NCI-H82 (cell line): Measurements from ENCODE around the gene SAT2.
A peak's percentile ranks its signal among the peaks of the same experiment; 100 is the strongest.

Experiments
- DNase-seq: peaks from one replicate; lab custom pipeline; 2025; lab: John Stamatoyannopoulos, UW

The SAT2 gene

DNA sequence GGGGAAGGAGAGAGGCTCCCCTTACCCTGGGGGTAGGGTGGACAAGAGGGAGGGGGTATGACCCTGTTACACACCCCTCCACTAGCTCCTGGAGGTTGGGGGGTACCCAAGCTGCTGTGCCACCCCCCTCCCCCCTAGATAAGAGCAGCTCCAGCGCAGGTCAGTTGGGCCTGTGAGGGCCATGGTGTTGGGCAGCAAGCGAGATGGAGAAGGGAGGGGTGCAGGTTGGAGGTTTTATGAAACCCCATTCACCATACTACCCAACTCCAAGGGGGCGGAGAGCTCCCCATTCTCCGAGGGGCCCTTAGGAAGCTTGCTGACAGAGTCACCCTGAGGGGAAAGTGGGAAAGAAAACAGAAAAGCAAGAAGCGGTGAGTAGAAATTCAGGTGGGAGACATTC is 36.0 kb downstream of the SAT2 start:
- DNase-seq, result no peak

- DNase-seq, result peak; percentile 97
These were observed 36.9 kb downstream of the SAT2 start for GRCh38 chr17:7590743-7591142.

DNA sequence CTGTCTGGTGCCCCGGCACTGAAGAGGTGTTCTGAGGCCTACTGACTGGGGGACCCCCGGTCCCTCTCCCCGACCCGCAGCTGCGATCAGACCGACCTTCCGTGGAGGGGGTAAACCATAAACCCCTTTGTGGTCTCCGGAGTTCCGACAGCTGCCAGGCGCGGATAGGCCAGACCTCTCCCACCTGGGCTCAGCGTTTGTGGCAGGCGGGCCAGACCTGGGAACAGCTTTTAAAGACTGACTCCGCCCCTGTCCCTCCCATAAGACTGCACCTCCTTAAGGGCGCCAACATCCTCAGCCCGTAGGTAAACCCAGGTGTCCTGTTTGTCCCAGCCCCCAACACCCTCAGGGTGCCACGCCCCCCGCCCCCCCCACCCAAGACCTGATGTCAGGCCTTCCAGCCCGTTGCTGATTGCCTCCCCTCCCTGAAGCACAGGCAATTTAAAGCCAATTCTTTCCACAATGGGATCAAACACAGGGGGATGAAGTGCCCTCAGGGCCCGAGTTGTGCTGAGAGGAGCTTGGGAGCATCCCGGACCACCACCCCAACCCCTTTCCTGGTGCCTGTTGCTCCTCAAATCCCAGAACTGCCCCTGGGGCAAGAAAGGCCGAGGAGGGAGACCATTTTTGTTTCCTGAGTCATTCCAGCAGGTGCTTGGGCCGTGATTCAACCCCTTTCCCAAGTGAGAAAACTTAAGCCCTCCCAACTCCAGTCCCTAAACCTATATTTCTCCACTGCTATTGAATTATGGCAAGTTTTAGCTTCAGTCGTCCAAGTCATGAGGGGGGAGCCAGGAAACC is 37.5 kb downstream of the SAT2 start, which contains the start of gene SOX15:
SOX15 (minus strand) TSS at position 204 of the 801 bp plus-strand sequence. CDS start 418 bp downstream, outside the sequence.
- DNase-seq, result peak; percentile 52

DNA sequence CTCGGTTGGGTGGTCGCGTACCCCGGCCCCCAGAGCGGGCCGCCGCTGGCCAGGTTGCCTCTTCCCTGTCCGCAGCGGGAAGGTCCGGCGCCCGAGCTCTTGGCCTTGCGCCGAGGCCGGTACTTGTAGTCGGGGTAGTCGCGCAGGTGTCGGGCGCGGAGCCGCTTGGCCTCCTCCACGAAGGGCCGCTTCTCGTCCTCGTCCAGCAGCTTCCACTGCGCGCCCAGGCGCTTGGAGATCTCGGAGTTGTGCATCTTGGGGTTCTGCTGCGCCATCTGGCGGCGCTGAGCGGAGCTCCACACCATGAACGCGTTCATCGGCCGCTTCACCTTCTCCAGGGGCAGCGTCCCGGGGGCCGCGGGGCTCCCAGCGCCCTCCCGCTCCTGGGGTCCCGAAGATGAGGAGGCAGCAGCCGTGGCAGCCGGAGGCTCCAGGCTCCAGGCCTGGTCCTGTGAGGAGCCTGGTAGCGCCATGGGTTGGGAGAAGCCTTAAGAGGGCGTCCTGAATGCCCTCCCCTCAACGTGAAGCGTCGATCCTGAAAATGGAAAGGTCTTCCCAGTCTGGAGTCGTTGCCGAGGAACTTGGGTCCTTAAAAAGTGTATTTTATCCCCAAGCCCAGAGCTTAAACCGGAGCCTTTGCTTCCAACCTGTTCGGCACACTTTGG is 38.3 kb downstream of the SAT2 start:
- peak; percentile 93 for DNase-seq

DNA sequence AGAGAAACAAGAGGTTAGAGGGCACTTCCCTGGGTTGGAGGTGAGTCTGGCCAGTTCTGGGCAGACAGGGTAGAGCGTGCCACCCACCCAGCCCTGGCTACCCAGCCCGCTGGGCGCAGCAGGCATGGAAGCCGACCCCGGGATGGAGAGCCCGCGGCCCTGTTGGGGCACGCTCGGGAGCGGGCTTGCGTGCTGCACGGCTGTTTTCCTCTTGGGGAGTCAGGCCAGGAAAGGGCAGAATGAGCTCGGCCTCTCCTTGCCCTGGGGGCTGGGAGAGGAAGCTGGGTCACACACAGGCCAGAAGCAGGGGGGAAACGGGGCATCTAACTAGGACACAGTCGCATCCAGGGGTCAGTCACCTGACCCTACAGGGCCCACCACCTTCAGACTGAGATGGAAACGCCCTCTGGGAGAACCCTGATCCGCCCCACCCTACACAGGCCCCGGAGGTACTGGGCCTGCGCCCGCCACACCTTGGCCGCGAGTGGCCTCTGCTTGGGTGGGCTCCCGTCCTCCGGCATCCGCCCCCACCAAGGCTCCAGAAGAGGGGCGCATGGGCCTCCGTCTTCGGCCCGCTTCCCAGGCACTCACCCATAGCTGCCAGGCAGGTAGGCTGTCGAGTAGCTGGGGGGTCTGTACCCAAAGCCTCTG is 38.9 kb downstream of the SAT2 start:
- DNase-seq, result no peak

GRCh38 chr17:7587420-7588151 is 40.0 kb downstream of the SAT2 start:
- DNase-seq, result no peak

- DNase-seq, result peak; percentile 75
These were observed 40.8 kb downstream of the SAT2 start for GRCh38 chr17:7586673-7587419.

- DNase-seq, result peak; percentile 99
These were observed 44.1 kb downstream of the SAT2 start, which contains the start of gene MPDU1 for GRCh38 chr17:7583253-7584109. Gene MPDU1 (plus strand): TSS chr17:7583852. CDS start chr17:7583863, 11 bp downstream.

- DNase-seq, result peak; percentile 56
These were observed 45.0 kb downstream of the SAT2 start for GRCh38 chr17:7582396-7583252.

DNA sequence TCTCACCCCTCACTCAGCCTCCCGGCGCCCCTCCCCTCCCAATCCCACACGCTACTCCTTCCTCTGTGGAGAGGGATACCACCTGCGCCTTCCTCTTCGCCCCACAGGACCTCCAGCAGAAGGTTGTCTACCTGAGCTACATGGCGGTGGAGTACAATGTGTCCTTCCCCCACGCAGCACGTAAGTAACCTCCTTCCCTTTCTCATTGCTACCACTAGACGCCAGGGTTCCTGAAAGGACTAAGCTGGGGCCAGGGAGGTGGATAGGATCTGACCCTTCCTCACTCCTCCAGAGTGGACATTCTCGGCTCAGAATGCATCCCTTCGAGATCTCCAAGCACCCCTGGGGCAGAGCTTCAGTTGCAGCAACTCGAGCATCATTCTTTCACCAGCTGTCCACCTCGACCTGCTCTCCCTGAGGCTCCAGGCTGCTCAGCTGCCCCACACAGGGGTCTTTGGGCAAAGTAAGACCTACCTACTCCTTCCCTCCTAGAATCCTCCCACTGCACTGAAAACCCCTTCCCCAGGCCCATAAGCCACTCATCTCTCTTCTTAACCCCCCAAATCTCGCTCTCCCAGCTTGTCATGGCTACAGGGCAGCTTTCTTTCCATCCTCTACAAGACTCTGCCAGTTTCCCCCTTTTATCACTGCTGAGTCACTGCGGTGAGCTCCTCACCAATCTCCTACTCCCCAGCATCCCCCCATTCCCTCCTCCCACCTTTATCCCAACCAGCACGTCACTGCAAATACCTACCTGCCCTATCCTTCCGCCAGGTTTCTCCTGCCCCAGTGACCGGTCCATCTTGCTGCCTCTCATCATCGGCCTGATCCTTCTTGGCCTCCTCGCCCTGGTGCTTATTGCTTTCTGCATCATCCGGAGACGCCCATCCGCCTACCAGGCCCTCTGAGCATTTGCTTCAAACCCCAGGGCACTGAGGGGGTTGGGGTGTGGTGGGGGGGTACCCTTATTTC is 46.7 kb downstream of the SAT2 start:
- DNase-seq, result peak; percentile 51

DNA sequence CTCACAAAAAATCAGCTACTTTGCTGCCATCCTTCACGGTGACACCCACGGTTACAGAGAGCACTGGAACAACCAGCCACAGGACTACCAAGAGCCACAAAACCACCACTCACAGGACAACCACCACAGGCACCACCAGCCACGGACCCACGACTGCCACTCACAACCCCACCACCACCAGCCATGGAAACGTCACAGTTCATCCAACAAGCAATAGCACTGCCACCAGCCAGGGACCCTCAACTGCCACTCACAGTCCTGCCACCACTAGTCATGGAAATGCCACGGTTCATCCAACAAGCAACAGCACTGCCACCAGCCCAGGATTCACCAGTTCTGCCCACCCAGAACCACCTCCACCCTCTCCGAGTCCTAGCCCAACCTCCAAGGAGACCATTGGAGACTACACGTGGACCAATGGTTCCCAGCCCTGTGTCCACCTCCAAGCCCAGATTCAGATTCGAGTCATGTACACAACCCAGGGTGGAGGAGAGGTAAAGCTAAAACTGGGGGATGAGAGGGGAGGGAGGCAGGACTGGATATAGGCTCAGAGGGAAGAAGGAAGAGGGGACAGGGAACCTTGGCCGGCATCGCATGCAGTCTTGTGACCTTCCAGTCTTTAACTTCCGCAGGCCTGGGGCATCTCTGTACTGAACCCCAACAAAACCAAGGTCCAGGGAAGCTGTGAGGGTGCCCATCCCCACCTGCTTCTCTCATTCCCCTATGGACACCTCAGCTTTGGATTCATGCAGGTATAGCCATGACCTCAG is 47.6 kb downstream of the SAT2 start:
- peak; percentile 74 for DNase-seq

DNA sequence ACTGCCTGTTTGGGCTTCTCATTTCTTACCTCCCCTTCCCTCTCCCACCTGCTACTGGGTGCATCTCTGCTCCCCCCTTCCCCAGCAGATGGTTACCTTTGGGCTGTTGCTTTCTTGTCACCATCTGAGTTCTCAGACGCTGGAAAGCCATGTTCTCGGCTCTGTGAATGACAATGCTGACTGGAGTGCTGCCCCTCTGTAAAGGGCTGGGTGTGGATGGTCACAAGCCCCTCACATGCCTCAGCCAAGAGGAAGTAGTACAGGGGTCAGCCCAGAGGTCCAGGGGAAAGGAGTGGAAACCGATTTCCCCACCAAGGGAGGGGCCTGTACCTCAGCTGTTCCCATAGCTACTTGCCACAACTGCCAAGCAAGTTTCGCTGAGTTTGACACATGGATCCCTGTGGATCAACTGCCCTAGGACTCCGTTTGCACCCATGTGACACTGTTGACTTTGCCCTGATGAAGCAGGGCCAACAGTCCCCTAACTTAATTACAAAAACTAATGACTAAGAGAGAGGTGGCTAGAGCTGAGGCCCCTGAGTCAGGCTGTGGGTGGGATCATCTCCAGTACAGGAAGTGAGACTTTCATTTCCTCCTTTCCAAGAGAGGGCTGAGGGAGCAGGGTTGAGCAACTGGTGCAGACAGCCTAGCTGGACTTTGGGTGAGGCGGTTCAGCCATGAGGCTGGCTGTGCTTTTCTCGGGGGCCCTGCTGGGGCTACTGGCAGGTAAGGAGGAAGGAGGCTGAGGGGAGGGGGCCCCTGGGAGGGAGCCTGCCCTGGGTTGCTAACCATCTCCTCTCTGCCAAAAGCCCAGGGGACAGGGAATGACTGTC is 48.4 kb downstream of the SAT2 start, which contains the start of gene CD68:
CD68 (plus strand) TSS at position 638 of the 833 bp plus-strand sequence; CDS start at position 678, 40 bp downstream.
- peak; percentile 92 for DNase-seq

GRCh38 chr17:7577327-7578199 is 50.1 kb downstream of the SAT2 start:
- DNase-seq, result peak; percentile 43

DNA sequence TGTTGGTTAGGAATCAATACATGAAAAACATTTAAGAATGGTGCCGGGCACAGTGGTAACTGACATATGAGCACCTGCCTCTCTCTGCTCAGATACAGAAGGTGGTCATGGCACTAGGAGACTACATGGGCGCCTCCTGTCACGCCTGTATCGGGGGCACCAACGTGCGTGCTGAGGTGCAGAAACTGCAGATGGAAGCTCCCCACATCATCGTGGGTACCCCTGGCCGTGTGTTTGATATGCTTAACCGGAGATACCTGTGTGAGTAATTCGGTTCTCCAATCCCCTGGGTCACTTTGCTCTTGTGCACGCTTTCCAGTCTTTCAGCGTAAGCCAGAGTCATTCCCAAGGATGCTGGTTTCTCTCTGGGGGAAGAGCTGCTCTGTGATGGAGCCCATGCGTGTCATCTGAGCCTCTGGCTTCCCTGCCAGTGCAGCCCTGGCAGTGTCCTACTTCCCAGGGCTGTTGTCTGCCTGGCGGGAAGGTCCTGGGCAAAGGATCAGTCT is 51.1 kb downstream of the SAT2 start:
- no peak for DNase-seq
